ENCODE results near the gene C6orf15.
A peak's percentile ranks its signal among the peaks of the same experiment; 100 is the strongest.

Gene C6orf15

DNA sequence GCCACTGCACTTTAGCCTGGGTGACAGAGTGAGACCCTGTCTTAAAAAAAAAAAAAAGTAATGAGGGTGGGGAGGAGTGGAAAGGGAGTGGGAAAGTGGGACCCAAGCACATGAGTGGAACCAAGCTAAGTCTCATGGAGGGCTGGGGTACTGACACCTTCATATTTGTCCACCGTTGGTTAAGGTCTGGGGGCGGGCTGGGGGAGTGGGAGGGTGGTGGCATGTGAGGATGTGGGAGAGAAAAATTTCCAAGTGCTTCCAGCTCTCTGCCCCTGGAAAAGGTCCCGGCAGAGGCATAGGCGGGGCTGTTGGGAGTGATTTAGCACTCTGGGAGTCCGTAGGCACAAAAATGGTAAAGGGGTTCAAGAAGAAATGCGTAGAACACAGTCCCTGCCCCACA, 20.4 kb upstream of the C6orf15 start:
- no peak for DNase-seq (ENCODE audit: low read depth, low spot score)
- H3K27ac ChIP-seq: no peak overlapping the region

DNA sequence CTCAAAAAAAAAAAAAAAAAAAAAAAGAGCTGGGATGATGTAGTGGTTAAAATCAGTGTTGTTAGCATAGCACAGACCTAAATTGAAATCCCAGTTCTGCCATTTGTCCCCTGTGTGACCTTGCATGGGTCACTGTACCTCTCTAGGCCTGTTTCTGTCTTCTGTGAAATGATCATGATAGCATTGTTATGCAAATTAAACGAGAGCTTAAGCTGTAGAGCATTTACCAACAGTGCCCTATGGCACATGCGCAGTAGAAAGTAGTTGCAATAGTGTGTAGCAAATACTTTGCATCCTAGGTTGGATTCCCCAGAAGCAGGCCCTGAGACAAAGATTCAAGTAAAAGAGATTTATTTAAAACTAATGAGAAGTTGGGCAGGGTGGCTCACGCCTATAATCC, 19.2 kb upstream of the C6orf15 start:
- DNase-seq (ENCODE audit: low read depth, low spot score): no peak
- no peak overlapping the region for H3K27ac ChIP-seq

DNA sequence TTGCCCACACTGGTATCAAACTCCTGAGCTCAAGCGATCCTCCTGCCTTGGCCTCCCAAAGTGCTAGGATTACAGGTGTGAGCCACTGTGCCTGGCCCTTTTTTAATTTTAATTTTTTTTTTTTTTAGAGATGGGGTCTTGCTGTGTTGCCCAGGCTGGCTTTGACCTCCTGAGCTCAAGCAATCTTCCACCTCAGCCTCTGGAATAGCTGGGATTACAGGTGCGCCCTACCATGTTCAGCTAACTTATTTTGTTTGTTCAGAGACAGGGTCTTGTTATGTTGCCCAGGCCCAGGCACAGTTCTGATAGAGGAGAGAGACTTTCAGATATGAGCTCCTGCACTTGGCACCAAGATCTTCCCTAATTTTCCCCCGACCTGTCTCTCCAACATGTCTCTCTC, 18.4 kb upstream of the C6orf15 start:
- H3K27ac ChIP-seq: no peak overlapping the region
- no peak for DNase-seq (ENCODE audit: low read depth, low spot score)

DNA sequence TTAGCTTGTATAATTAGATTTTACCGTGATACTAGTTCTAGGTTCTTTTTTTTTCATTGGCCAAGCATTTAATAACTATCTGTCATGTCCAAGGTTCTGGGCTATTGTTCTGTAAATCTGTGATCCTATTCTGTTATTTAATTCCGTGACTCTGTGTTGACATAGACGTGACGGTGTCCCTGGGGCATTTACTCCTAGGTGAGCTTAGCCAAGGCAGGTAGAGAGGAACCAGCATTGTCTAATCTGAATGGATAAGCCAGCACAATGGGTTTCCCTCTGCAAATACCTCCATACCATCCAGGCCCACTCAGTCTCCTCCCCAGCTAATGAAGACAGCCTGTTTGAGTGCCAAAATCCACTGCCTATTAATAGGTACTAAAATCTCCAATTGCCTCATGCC, 16.8 kb upstream of the C6orf15 start:
- no peak for DNase-seq (ENCODE audit: low read depth, low spot score)
- H3K27ac ChIP-seq: peak overlapping the region; percentile 6

DNA sequence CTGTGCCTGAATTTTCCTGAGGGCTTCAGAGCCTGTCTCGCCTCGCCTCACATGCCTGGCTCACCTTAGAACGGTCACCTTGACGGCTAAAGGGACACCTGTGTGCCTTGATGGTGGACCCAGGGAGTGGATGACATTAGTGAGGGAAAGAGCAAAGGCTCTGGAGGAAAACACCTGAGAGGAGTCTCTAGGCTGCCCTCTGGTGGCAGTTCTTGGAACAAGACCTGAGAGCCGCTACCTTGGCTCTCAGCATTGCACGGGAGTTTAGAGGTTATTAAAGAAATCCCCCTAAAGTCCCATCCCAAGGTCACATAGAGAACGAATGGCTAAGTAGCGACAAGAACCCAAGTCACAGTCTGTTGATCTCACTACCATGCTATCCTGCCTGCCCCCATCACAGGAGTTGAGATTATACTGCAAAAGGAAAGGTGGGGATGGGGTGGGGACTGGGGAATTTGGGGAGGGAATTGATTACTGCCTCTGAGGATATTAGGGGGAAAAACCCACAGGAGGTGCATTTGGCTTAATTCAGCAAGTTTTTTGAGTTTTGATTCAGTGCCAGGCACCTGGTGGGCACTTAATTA, 15.8 kb upstream of the C6orf15 start:
- H3K27ac ChIP-seq: no peak overlapping the region
- no peak for DNase-seq (ENCODE audit: low read depth, low spot score)

DNA sequence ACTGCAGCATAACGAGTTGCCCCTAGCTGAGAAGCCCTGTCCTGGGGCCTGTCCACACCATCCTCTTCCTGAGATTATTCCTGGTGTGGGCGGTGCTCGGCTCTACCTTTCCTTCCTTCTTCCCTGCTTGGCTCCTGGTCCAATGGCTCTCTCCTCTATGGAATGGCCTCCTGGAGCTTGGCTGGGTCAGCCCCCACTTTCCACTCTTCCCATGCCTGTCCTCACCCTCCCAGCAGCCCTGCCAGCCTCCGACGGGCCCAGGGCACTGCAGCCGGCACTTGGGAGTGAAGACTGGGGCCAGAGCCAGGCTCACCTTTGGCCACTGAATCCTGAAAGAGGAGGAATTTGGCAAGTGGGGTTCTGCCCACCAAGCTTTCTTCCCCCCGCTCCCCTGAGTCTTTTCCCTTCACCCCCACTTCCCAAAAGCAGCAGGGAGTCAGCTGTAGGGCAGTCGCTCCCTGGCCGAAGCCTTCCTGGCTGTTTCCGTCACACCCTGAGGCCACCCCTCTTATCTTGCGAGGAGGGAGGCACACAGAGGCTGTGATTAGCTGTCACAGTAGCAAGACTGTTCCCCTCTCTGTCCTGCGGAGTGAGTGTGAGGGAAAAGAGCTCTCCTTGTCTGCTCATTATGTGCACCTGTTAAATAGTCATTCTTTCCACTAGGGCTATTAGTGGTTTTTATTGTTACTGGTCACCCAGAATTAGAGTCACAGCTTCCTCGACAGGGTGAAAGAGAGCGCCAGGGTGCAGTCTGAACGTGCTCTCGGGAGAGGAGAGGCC, 14.2 kb upstream of the C6orf15 start:
- peak overlapping the region; percentile 89 for H3K27ac ChIP-seq
- DNase-seq (ENCODE audit: low read depth, low spot score): no peak

DNA sequence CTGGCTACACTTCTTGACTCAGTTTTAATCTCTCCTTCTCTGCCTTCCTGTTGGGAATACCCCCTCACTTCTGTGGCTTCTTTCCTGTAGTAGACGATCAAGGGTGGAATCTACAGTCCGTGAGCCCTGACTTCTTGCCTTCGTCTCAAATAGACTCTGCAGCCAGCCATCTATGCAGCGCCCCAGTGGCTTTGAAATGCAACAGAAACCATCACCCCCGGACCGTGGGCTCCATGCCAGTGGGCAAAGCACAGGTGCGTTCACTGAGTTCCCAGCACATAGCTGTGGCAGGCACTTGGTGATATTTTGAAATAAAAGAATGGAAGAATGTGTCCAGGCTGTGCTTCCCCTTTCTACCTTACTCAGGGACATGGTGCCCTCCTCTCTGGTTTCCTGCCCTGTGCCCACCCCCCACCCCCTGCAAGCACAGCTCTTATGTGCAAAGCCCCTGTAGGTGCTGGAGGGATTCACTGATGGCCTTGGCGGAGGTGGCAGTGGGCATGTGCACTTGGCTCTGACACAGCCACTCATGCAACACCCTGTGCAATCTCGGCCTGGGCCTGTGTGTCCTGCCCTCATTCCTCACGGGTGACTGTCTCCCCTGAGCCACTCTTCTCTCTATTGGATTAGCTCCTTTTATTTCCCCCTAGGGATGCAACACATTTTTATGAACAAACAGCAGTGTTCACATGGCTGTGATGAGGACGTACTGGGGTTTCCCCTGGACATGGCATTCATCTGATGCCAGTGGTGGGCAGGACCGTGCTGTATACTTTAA, 13.4 kb upstream of the C6orf15 start:
- peak; percentile 76 for DNase-seq (ENCODE audit: low read depth, low spot score)
- peak overlapping the region; percentile 89 for H3K27ac ChIP-seq

DNA sequence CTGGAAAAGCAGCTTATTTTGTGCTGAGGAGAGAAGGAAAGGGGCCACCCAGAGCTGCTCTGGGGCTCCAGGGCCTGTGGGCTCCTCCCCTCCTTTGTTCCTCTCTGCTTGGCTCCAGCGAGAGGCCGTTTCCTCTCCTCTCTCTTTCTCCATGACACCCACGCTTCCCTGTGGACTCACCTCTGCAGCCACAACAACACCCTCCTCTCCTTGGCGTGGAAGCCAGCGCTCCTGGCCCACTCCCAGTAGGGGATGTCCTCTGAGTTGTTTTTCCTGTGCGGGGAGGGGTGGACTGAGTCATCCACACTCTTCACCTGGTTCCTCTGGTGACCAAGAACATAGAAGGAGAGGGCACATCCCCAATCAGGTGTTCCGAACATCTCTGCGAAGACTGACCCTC, 12.8 kb upstream of the C6orf15 start:
- DNase-seq (ENCODE audit: low read depth, low spot score): peak; percentile 69

DNA sequence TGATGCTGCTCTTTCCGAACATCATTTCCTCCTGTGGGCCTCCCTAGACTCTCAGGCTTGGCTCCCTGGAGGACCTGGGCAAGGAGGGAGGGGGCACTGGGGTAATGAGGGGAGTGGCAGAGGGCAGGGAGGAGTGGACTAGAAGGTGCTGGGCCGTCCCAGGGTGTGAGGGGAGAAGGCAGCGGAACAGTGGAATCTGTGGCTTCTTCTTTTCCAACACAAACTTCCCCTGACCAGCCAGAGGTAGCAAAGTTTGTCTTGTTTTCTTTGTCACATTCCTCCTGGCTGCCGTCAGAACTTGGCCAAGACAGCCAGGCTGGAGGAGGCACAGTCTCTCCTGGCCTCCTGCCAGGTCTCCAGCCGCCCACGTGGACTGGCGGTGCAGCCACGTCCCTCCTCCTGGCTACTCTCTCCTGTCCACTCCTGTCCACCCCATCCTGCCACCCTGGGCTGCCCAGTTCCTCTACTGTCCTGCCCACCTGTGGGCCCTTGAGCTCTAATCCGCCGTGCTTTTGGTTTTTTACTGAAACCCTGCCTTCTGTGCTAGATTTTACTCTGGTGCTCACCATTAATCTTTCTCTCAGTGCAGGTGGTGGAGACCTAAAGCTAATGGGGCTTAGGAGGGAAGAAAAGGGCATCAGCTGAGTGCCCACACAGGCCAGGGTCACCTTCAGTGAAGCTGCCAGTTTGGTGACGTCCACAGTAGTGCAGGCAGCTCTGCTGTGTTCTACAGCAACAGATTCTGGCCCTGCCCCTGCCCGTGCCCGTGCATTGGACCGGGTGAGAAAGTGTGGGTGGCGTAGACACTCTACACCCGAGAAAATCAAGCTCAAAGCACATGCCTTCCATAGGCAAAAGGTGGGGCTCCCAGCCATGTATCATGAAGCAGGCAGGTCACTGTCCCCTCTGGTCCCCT, 10.7 kb upstream of the C6orf15 start:
- H3K27ac ChIP-seq: peak overlapping the region; percentile 49
- peak; percentile 29 for DNase-seq (ENCODE audit: low read depth, low spot score)

More for the DNA sequence above, 12.8 kb upstream of the C6orf15 start:
- peak overlapping the region; percentile 89 for H3K27ac ChIP-seq

DNA sequence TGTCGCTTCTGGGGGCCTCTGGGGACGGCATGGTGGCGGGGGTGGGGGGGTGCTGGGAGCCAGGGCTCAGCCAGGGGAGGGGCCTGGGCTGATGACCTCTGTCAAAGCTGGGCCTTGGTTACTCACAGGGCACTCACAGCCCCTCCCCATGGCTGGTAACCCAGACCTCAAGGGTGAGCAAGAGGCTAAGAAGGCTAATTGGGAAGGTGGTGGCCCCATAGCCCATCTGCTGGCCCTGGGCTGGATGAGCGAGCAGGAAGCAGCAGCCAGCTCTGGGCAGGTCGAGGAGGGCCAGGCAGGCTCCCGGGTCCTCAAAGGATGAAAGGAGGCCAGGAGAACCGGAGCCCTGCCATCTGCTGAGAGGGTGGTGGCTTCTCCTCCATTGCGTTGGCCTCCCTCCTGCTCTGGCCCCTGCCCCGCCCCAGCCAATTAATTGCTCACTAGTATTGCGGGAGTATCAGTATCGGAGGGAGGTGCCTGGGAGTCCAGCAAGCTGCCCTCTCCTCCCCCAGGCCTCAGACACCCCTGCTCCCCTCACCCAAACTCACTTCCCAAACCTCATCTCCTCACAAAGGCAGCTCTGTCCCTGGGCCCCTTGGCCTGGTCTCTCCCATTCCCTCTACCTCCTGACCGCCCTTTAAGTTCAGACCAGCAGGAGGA, 8.9 kb upstream of the C6orf15 start:
- DNase-seq (ENCODE audit: low read depth, low spot score): no peak
- no peak overlapping the region for H3K27ac ChIP-seq

DNA sequence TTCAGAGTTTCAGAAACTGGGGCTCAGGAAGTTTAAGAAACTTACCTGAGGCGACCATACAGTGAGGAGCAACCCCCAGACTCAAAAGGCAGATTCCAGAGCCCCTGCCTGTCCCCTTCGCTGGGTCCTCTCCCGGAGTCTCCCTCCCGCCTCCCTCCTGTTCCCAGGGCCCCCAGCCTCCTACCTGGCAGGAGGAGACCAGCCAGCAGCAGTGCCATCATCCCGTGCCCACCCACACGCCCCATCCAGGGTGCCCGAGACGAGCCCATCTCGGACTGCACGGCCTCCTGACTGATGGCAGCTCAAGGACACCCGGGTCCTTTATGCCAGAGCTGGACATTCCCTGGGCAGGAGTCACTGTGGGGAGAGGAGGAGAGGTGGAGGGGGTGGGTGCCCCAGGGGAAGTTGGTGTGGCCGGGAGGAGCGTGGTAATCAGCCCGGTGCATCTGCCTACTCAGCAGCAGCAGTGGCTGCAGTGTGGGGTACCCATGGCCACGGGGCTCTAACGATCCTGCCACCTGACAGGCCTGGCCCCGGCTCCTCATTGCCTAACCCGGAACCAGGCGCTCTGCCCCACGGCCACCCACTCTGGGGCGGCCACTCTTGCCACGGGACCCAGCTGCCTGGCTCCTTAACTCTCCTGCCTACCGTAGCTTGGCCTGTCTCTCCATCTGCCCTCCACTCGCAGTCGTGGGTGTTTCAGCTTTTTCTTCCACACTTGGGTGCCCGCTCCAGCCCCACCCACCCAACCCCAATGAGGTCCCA, 8.0 kb upstream of the C6orf15 start, which contains the start of gene CDSN:
Gene CDSN, minus strand, starts transcription at position 296 of the 765 bp plus-strand sequence. Its CDS starts 27 bp downstream, at position 269.
- DNase-seq (ENCODE audit: low read depth, low spot score): no peak
- H3K27ac ChIP-seq: no peak within 1 kb of the TSS

DNA sequence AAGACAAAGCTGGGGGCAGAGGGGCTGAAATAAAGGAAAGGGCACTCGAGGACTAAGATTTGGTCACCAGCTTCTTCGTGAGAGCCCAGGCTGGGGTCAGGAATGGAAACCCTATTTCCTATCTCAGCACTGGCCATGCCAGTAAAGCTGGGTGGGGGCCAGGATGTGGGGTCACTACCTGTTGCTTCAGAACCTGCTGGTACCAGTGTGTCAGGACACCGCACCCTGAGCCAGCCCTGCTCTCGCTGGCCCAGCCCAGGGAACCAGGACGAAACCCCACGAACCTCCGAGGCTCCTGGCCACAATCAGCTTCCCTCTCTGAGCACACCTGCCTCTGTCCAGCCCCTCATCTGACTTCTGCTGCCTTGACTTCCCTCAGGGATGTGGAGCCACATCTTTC, 5.8 kb upstream of the C6orf15 start:
- H3K27ac ChIP-seq: no peak overlapping the region
- DNase-seq (ENCODE audit: low read depth, low spot score): no peak

DNA sequence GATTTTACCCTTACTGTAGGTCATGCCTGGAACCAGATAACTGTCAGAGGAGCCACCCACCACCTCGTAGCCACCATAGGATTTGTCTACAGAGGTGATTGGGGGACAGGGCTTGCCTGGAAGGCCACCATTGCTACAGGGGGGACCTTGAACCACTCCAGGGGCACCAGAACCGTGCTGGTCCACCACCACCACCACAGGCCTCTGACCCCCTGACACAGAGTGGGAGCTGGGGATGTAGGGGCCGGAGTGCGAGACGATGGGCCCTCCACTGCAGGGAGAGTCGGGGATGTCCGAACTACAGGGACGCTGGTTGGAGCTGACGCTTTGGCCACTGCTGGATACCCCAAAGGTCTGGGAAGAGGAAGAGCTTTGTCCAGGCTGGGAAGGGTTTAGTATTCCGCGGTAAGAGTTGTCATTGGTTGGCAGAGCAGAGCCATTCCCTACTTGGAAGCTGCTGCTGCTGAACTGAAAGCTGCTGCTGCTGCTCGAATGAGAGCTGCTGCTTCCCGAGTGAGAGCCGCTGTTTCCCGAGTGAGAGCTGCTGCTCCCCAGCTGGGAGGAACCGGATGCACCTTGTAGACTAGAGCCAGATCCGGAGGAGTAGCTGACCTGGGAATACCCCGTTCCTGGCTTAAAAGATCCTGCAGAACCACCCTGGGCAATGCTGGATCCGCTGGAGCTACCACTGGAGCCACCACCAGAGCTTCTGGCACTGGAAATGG, 4.4 kb upstream of the C6orf15 start:
- DNase-seq (ENCODE audit: low read depth, low spot score): no peak
- H3K27ac ChIP-seq: no peak overlapping the region

DNA sequence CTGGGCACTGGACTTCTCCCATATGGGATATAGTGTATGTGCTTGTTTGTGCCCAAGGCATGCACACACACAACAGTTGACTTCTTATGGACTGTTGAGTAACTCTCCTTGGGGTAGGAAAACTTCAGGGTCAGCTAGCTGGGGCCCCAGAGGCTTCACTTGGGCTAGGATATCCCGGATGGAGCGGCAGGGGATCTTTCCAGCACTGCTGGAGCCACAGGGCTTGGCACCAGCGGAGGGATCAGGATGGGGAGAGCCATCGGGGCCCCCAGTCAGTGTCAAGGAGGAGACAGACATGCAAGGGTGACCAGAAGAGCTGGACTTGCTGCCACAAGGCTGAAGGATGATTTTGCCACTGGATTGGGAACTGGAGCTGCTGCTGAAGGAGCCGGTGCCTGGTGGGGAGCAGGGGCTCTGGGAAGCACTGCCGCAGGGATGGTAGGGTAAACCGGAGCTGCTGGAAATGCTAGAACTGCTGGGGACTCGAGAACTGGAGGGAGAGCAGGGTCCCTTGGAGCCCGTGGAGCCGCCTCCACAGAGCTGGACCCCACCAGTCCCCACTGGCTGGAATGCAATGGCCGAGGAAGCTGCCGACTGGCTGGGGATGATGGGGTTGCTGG, 3.7 kb upstream of the C6orf15 start:
- H3K27ac ChIP-seq: peak overlapping the region; percentile 89
- no peak for DNase-seq (ENCODE audit: low read depth, low spot score)

DNA sequence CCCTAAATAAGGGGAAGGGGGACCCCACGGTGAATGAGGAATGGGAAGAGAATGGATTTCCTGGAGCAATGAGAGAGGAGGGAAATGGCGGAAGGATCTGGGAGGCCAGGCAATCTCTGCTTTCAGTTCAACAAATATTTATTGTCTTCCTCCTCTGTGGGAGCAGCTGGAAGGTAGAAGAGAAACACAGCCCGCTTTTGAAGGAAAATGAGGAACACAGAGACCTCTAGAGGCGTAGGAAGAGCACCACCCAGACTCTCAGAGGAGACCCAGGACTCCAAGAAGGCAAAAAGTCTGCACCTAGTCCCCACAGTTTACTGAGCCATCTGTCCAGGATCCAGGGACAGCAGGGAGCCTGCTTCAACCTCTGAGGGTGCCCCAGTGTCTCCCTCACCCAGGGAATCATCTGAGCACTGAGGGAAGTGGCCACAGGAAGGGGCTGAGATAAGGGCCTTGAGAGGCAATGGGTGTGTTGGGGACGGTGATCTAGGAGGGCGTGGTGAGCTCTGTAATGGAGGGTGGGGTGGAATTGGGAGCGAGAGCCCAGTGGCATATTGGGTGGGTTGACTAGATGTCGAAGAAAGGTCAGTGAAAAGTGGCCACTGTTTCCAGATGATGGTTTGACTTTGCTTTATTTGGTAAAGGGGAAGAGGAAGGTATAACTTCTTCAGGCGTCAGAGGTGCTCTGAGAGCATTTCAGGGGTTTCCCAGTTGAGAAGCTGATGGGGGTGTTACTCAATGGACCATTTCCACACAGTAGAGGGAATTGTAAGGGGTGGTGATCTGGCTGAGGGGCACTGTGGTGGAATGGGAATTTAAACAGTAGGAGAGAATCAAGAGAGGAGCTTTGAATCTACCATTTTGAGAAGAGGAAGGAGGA, 2.8 kb upstream of the C6orf15 start:
- peak overlapping the region; percentile 89 for H3K27ac ChIP-seq
- DNase-seq (ENCODE audit: low read depth, low spot score): peak; percentile 40

DNA sequence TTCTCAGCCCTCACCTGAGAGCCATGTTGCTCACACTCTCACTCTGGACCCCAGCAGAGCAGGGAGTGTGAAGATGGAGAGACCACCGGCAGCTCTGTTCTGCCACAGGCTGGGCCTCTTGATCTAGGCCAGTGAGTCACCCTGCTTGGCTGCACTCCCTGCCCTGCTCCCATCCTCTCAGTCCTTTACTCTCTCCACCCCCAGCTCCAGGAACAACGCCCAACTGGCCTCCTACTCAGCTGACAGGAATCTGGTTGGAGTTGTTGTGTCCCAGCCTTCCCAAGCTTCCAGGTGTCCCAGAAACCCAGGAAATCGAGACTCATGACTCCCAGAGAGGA, 2.1 kb upstream of the C6orf15 start, which contains the start of gene PSORS1C1:
Gene PSORS1C1, plus strand, starts transcription at position 260 of the 338 bp plus-strand sequence. CDS start 14,833 bp downstream, outside the sequence.
- H3K27ac ChIP-seq: peak within 1 kb of the TSS; percentile 89
- peak; percentile 81 for DNase-seq (ENCODE audit: low read depth, low spot score)

All from epithelial cell of prostate (primary cell).